Measurements from ENCODE around the gene CCDC93.

- TF ChIP-seq, protein P1, sequence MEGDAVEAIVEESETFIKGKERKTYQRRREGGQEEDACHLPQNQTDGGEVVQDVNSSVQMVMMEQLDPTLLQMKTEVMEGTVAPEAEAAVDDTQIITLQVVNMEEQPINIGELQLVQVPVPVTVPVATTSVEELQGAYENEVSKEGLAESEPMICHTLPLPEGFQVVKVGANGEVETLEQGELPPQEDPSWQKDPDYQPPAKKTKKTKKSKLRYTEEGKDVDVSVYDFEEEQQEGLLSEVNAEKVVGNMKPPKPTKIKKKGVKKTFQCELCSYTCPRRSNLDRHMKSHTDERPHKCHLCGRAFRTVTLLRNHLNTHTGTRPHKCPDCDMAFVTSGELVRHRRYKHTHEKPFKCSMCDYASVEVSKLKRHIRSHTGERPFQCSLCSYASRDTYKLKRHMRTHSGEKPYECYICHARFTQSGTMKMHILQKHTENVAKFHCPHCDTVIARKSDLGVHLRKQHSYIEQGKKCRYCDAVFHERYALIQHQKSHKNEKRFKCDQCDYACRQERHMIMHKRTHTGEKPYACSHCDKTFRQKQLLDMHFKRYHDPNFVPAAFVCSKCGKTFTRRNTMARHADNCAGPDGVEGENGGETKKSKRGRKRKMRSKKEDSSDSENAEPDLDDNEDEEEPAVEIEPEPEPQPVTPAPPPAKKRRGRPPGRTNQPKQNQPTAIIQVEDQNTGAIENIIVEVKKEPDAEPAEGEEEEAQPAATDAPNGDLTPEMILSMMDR (IDR thresholded peaks at IDR 0.05), result peak; percentile 71 to 82 (median 72)
- no peak for TF ChIP-seq POLR2A (IDR thresholded peaks at IDR 0.05; ENCODE audit: low read depth)
- peak in 1 of 2 donors; percentile 31 for TF ChIP-seq POLR2AphosphoS5 (IDR thresholded peaks at IDR 0.05)
- no peak for TF ChIP-seq EP300 (IDR thresholded peaks at IDR 0.05)
Observed at GRCh38 chr2:118003396-118003824, 10.5 kb downstream of the CCDC93 start.

Measured in esophagus muscularis mucosa (tissue), 4 donors.